GM21515 (cell line): Measurements from ENCODE around the gene HEBP1.

Source experiments
- ATAC-seq: cut with Tn5 transposase; IDR thresholded peaks from one replicate; pipeline ENCODE4 v1.9.1; 2021; ENCODE audit not compliant: unreplicated experiment

The HEBP1 gene

GRCh38 chr12:13024531-13024916, 24.5 kb upstream of the HEBP1 start:
- no peak for ATAC-seq

GRCh38 chr12:13023811-13024530, 23.9 kb upstream of the HEBP1 start:
- ATAC-seq, result no peak

- ATAC-seq, result no peak
These were observed 22.8 kb upstream of the HEBP1 start for GRCh38 chr12:13022851-13023271.

GRCh38 chr12:13011098-13011497, 11.0 kb upstream of the HEBP1 start:
- no peak for ATAC-seq

- ATAC-seq, result no peak
These were observed 8.8 kb upstream of the HEBP1 start for GRCh38 chr12:13008741-13009380.

GRCh38 chr12:13007496-13008233, 7.6 kb upstream of the HEBP1 start:
- ATAC-seq, result no peak

GRCh38 chr12:13005649-13006048, 5.6 kb upstream of the HEBP1 start:
- ATAC-seq, result no peak

- no peak for ATAC-seq
These were observed 4.9 kb upstream of the HEBP1 start for GRCh38 chr12:13004986-13005385.

GRCh38 chr12:13004361-13004760, 4.3 kb upstream of the HEBP1 start:
- ATAC-seq, result no peak

- ATAC-seq, result no peak
These were observed 2.4 kb upstream of the HEBP1 start for GRCh38 chr12:13002301-13003097.

GRCh38 chr12:13001775-13002040, 1.6 kb upstream of the HEBP1 start:
- ATAC-seq, result no peak

- ATAC-seq, result no peak
These were observed 1.1 kb upstream of the HEBP1 start for GRCh38 chr12:13000925-13001774.

- ATAC-seq, result peak; percentile 24
These were observed 505 bp upstream of the HEBP1 start for GRCh38 chr12:13000616-13000924.

- no peak for ATAC-seq
These were observed 650 bp downstream of the HEBP1 start for GRCh38 chr12:12999271-12999958.

GRCh38 chr12:12998248-12998647, 1.8 kb downstream of the HEBP1 start:
- no peak for ATAC-seq

GRCh38 chr12:12997734-12998133, 2.3 kb downstream of the HEBP1 start:
- no peak for ATAC-seq

- no peak for ATAC-seq
These were observed 2.9 kb downstream of the HEBP1 start for GRCh38 chr12:12997156-12997555.

- no peak for ATAC-seq
These were observed 3.9 kb downstream of the HEBP1 start for GRCh38 chr12:12996209-12996608.

GRCh38 chr12:12995088-12995487, 5.0 kb downstream of the HEBP1 start:
- no peak for ATAC-seq

GRCh38 chr12:12993367-12993766, 6.7 kb downstream of the HEBP1 start:
- ATAC-seq, result no peak
